Calu3 (cell line): ENCODE measurements around the gene KRTAP6-2. TPM values are rescaled to one million over a fixed set of nuclear protein-coding genes. Genes with fewer than 3 reads are reported as not detected.

Experiments
- BruUV-seq: library from RNA; stranded (reverse); fragments of 400-500 nt; replicated peaks from 2 replicates; lab custom pipeline; 2021; lab: Mats Ljungman, UMichigan
- CTCF ChIA-PET: fragments of 300-600 bp; sonication (Branson Sonifier 250); formaldehyde crosslinking; loops from one replicate; lab custom pipeline; 2022; ENCODE audit warnings: antibody characterized with exemption; lab: Charles Lee
- DNase-seq: peaks from one replicate; pipeline ENCODE4 v3.0.0; 2022
- H3K27ac Mint-ChIP-seq: one replicate; pipeline ENCODE4 v1.8.0; 2022; ENCODE audit warnings: mixed read lengths; ENCODE audit not compliant: unreplicated experiment
- H3K27me3 Mint-ChIP-seq: one replicate; pipeline ENCODE4 v1.8.0; 2022; ENCODE audit warnings: mixed read lengths; ENCODE audit not compliant: unreplicated experiment
- H3K36me3 Mint-ChIP-seq: one replicate; pipeline ENCODE4 v1.8.0; 2022; ENCODE audit warnings: mild to moderate bottlenecking, moderate library complexity, mixed read lengths; ENCODE audit not compliant: insufficient read depth, unreplicated experiment
- H3K4me1 Mint-ChIP-seq: one replicate; pipeline ENCODE4 v1.8.0; 2022; ENCODE audit warnings: mild to moderate bottlenecking, low read depth, mixed read lengths; ENCODE audit not compliant: unreplicated experiment
- H3K4me3 Mint-ChIP-seq: one replicate; pipeline ENCODE4 v1.8.0; 2022; ENCODE audit warnings: mild to moderate bottlenecking, low read depth, moderate library complexity, mixed read lengths; ENCODE audit not compliant: unreplicated experiment
- H3K9me3 Mint-ChIP-seq: one replicate; pipeline ENCODE4 v1.8.0; 2022; ENCODE audit warnings: low read depth, mixed read lengths; ENCODE audit not compliant: unreplicated experiment
- CTCF ChIP-seq: fragments of 200-600 bp; IDR thresholded peaks from one replicate; pipeline ENCODE4 v1.8.0; 2022; ENCODE audit warnings: antibody characterized with exemption; ENCODE audit not compliant: unreplicated experiment
- intact Hi-C: fragments of 100-400 bp; cut with micrococcal nuclease; formaldehyde crosslinking; loops from one replicate; pipeline ENCODE4 v1.10.0; 2022; ENCODE audit not compliant: unreplicated experiment
- total RNA-seq: library from RNA; stranded (reverse); gene quantifications from 2 replicates; pipeline ENCODE4 v1.2.3, GENCODE V29; 2022

KRTAP6-2 gene
- total RNA-seq, 1 experiment from 2014 or later = not detected

DNA sequence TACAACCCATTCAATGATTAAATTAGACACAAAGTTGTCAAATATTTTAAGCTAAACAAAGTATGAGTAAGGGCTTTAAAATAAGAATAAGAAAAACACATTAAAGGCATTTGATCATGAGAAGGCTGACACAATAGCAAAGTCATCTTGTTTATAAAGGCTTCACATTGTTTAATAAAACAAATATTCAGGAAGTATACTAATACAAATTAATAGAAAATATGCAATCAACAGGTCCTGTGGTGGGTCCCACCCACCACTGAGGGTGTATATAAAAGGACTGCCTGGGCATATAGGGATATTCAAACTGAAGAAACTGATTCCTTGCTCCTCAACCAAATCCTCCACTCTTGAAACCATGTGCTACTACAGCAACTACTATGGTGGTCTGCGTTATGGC is 36.2 kb upstream of the KRTAP6-2 start, which contains the start of gene KRTAP20-2:
Gene KRTAP20-2, plus strand, starts transcription at position 301 of the 400 bp plus-strand sequence. Its CDS starts 58 bp downstream, at position 359.
- DNase-seq = no peak
- peaks cover 14% of the 10 kb centered on the region for H3K9me3 Mint-ChIP-seq
- H3K4me3 Mint-ChIP-seq = no peak within 1 kb of the TSS
- intact Hi-C loops = no loop called here
- no peak for TF ChIP-seq CTCF
- no TSS peak for BruUV-seq
- CTCF ChIA-PET = no interaction called here
- no peaks in the 10 kb centered on the region for H3K36me3 Mint-ChIP-seq
- no peak within 1 kb of the TSS for H3K27ac Mint-ChIP-seq
- H3K27me3 Mint-ChIP-seq = no peaks in the 10 kb centered on the region
- no peaks in the 10 kb centered on the region for H3K4me1 Mint-ChIP-seq

- intact Hi-C loops = no loop called here
- H3K4me3 Mint-ChIP-seq = no peak overlapping the region
- no peaks in the 10 kb centered on the region for H3K4me1 Mint-ChIP-seq
- TF ChIP-seq CTCF = no peak
- no TSS peak for BruUV-seq
- no peak overlapping the region for H3K27ac Mint-ChIP-seq
- peaks cover 13% of the 10 kb centered on the region for H3K9me3 Mint-ChIP-seq
- no peaks in the 10 kb centered on the region for H3K27me3 Mint-ChIP-seq
- H3K36me3 Mint-ChIP-seq = no peaks in the 10 kb centered on the region
- DNase-seq = no peak
- CTCF ChIA-PET = interaction anchor here (0.6 kb wide), 1 partner anchor 1411 kb away, joined by 3 read pairs; no protein-coding TSS in a partner anchor
These were observed 30.5 kb upstream of the KRTAP6-2 start for GRCh38 chr21:30629200-30629599.

DNA sequence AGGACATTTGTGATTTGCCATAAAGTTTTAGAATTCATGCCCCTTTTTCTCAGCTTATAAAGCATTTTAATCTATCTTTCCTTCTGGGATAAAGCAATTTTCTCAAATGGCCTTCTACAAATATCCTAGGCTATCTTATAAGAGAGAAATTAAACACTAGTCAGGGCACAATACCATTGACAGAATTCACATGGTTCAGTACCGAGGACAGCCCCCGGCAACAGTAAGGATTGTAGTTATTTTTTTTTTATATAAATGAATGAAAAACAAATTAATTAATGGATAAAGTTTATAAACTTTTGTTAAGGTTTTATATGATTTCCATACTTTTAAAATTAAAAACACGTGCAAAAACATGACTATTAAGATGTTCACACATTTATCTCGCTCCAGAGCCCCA is 29.4 kb upstream of the KRTAP6-2 start:
- peaks cover 13% of the 10 kb centered on the region for H3K9me3 Mint-ChIP-seq
- no peaks in the 10 kb centered on the region for H3K36me3 Mint-ChIP-seq
- no peak for TF ChIP-seq CTCF
- BruUV-seq = no TSS peak
- no peak overlapping the region for H3K27ac Mint-ChIP-seq
- H3K27me3 Mint-ChIP-seq = no peaks in the 10 kb centered on the region
- H3K4me1 Mint-ChIP-seq = no peaks in the 10 kb centered on the region
- CTCF ChIA-PET = no interaction called here
- no peak overlapping the region for H3K4me3 Mint-ChIP-seq
- DNase-seq = no peak
- intact Hi-C loops = no loop called here

DNA sequence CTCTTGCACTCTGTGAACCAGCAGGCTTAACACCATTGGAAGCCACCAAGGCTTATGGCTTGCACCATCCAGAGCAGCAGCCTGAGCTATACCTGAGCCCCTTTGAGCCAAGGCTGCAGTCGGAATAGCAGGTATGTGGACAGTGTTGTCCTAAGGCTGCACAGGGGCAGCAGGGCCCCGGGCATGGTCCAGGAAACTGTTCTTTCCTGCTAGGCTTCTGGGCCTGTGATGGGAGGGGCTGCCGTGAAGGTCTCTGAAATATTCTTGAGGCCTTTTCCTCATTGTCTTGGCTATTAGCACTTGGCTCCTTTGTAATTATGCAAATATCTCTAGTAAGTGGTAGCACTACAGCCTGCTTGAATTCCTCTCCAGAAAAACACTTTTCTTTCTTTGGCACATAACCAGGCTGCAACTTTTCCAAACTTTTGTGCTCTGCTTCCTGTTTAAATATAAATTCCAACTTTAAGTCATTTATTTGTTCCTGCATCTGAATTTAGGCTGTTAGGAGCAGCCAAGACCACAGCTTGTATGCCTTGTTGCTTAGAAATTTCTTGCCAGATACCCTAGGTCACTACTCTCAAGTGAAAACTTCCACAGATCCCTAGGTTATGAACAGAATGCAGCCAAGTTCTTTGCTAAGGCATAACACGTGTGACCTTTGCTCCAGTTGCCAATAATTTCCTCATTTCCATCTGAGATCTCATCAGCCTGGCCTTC is 26.9 kb upstream of the KRTAP6-2 start:
- H3K9me3 Mint-ChIP-seq = peaks cover 3% of the 10 kb centered on the region
- TF ChIP-seq CTCF = no peak
- no peak overlapping the region for H3K4me3 Mint-ChIP-seq
- no TSS peak for BruUV-seq
- CTCF ChIA-PET = no interaction called here
- H3K4me1 Mint-ChIP-seq = no peaks in the 10 kb centered on the region
- no peaks in the 10 kb centered on the region for H3K36me3 Mint-ChIP-seq
- H3K27me3 Mint-ChIP-seq = no peaks in the 10 kb centered on the region
- H3K27ac Mint-ChIP-seq = no peak overlapping the region
- DNase-seq = no peak
- intact Hi-C loops = no loop called here
